HG02759 (cell line): ENCODE results near the gene SHROOM2.
"Not testable (repeated sequence)": the region's sequence is repeated elsewhere in the genome, so short reads cannot be mapped to it uniquely, and the experiment has no call there.

Experiments used
- ATAC-seq: cut with Tn5 transposase; IDR thresholded peaks from one replicate; pipeline ENCODE4 v1.9.1; 2021; ENCODE audit warnings: mild to moderate bottlenecking, moderate library complexity; ENCODE audit not compliant: unreplicated experiment

Gene SHROOM2

DNA sequence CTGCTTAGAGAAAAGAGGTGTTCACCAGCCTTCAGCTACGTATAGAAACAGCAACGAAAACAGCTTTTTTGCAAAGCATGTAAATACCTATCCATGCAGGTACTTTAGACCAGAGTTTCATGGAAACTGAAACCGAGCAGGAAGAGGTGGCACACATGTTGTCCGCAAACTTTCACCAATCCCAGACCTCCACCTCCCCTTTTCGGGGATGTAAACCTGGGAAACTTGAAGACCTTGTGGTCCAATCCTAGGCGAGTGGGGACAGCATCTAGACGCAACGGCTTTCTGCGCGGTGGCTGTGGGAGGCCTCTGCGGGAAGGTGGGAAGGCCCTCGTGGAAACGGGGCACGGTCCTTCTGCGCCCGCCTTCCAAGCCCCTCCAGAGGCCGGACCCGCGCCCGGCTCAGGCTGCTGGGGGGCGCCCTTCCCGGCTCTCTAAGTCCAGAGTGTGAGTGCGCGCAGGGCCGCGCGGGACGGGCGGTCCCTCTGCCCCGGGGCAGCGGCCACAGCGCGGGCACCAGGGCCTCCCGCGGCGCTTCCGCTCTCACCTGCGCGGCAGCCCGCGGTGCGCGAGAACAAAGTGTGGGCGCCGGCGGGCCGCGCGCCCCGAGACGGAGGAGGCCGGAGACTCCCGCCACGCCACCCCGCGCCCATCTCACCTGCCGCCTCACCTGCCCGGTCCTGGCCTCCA, 830 bp upstream of the SHROOM2 start:
- ATAC-seq = no peak

DNA sequence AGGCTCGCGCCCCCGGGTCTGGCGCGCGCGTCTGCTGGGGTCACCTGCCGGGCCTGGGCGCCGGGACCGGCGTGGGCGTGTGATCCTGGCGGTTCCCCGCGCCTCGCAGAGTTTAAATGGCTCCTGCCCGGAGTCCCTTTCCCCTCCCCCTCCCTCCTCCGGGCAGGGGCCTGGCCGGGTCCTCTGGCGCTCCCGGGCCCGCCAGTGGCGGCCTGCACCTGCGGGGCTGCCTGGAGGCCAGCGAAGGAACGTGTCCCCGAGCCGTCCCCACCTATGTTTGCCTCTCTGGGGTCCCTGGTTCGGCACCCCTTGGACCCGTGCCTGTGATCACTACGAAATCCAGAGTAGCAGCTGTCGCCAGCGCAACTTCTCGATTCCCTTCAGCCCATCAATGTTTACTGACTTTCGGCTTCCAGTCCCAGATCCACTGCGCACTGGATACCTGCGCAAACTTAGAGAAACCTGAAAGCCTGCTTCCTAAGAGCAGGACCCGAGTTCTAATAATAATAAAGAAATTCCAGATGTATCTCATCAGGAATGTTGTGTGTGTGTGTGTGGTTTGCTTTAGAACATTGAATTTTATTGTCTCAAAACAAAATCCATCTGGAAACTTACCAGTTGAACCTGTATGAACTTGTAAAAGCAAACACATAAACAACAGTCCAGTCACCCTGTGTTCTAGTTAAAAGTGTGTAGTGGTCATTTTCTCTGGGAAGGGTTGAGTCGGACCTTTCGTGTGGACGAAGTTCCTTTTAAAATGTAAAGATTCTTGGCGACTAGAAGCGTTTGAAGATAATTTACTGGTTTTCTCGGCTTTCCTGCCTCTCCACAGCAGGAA, 788 bp downstream of the SHROOM2 start:
- ATAC-seq = no peak

DNA sequence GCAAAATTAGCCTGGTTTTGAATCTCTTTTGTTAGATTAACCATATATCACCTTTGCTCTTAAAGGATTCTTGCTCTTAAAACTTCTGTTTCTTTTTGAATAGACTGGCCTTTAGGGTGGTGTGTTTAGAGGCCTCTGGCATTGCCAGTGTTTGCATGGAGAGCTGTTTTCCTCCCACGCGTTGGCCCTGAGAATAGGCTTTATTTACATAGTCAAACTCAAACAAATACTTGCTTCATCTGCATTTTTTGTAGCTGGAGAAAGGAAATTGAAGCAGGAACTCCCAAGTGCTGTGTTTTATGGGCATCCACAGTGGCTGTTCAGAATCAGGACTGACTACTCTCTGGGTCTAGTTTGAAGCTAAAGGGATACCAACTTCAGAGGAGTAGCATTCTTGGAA, 2.7 kb downstream of the SHROOM2 start:
- no peak for ATAC-seq

DNA sequence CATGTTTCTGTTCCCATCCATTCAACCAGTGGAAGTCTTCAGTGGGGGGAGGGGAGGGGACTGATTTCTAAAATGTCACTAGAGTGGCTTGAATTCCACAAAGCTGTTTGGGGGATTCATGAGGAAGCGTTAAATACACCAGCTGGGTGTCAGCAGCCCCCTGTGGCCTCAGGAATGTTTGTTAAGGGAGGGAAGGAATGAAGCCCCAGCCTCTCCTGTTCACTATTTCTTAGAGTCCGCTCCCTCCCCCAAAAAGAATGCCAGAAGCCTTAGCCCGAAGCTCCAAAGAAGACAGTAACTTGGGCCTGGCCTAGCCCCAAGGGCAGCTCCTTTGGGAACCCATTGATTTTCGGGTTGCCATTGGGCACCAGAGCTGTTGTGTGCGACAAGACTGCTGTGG, 3.3 kb downstream of the SHROOM2 start:
- ATAC-seq = no peak

DNA sequence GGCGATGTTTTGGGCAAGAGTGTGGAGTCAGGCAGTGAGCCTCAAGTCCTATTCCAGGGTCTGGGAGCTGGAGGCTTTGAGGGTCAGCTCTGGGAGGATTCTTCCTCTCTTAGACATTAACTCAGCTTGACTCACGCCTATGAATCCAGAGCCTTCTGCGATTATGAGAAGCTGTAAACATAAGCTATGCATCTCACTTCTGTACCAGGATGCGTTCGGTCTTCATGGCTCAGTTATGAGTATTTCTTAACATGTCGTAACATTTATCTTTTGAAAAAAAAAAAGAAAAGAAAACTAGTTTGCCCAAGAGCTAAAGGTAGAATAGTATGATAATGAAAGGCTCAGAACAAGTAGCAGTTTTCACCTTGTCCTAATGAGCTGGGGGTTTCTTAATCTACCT, 4.6 kb downstream of the SHROOM2 start:
- no peak for ATAC-seq

DNA sequence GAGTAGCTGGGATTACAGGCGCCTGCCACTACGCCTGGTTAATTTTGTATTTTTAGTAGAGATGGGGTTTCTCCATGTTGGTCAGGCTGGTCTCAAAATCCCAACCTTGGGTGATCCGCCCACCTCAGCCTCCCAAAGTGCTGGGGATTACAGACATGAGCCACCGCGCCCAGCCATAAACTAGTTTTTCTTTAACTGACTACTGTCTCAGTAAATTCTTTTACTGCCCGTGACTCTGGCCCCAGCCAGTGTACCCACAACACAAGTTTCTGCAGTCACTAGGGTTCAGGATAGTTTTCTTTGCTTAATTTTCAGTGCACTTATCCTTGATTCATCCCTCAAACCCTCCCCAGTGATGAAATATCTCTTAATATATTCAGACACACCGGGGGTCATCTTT, 8.3 kb downstream of the SHROOM2 start:
- ATAC-seq = no peak

DNA sequence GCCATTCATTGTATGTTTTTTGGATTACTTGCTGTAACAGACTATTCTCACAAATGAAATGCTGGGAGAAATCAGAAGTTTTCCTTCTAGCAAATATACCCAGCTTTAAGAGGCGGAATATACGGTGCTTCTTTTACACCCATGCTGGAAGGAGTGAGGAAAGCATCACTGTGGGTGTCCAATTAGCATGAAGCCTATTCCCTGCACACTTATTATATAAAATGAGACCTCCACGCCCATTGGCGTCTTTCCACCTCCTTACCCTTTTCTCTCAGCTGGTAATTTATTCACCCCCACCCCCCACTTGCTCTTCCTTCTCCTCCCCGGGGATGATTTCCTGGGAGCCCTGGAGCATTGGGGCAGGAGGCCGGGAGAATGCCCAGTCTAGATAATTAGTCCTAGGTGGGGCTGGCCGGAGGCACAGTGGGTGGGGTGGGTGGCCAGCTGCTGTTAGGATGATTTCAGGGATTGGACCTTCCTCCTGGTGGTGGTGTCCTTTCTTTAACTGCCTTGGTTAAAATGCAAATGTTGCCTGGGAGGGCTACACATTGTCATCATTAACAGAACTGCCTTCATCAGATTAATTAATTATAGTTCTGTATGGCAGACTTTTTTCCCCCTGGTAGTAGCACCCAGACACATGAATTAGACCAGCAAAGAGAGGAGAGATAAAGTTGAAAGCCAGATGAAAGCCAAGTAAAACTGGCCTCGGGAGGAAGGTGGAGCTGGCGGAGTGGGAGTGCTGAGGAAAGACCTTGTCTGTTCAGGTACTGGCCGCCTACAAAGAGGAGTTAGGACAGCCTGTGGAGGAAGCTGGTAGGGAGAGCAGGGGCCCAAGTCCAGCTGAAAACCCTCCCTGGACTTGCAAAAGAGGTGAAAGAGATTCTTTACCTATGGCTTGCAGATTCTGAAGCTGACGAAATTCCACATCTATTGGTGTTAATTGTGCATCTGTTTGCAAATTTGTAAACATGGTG, 11.4 kb downstream of the SHROOM2 start:
- no peak for ATAC-seq

DNA sequence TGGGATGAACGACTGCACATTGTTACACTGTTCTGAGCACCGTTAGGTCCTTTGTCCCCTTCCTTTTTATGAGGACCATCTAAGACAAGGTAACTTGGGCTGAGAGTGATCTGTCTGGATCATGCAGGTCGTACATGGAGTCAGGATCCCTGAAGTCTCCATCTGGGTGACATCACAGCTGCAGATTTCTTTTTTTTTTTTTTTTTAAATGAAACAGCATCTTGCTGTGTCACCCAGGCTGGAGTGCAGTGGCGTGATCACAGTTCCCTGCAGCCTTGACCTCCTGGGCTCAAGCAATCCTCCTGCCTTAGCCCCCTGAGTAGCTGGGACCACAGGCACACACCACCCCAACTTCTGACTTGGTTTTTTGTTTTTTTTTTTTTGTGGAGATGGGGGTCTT, 16.5 kb downstream of the SHROOM2 start:
- ATAC-seq = no peak

DNA sequence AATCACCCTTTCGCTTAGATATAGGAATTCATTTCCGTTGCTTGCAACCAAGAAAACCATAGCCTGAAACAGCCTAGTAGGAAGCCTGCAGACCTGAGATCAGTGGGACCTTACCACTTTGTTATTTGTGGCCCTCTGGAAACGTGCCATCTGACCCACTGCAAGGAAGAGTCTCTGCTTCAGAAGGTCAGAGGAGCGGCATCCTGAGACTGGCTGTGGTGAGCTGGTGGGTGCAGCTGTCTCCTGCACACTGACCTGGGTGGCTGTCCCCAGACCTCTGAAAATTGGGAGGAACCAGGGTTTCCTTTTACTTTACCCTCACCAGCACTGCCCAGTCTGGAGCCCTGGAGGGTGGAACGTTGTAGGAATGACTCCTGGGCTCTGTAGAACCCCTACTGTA, 18.2 kb downstream of the SHROOM2 start:
- ATAC-seq = no peak

DNA sequence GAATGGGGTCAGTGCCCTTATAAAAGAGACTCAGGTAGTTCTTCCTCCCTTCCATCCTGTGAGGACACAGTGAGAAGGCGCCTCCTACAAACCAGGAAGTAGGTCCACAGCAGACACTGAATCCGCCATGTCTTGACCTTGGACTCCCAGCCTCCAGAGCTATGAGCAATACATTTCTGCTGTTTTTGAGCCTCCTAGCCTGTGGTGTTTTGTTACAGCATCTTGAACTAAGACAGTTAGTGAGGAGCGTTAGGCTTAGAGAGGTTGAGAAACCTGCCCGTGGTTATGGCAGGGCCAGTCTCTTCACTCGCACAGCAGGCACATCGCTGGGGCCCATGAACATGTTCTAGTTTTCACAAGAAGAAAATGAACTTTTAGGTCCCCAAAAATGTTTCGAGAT, 19.7 kb downstream of the SHROOM2 start:
- no peak for ATAC-seq

DNA sequence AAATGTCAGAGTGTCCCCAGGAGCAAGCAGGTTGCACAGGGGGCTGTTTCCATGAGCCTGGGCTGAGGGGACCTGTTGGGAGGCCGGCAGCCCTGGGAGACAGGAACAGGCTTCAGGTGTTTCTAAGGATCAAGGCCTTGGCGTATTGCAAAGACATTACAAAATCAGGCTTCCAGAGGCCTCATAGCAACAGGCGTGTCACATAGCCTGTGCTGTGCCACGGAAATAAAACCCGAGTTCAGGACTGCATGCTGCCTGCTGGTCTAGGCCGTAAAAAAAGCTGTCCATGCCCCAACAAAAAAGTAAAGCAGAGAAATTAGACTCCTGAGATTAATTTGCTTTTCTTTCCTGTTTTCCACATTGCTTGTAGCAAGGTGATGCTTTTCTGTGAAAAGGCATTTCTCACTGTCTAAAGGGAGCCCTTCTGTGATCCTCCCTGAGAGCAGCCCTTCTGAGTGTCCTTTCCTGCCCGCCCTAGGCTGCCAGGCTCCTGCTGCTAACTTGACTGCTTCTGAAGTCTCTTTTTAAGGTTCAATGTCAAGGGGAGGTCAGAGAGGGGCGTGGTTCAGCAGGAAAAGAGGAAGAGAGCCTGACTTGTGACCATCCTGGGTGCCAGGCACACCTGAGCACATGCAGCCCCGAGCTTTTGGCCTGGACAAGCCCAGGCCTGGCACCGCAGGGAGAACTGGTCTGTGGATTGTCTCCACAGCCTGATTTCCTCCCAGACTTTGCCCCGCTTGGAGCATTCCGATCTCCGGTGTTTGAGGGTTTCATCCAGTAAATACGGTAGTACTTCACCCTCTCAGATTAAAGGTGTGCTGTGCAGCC, 21.3 kb downstream of the SHROOM2 start:
- no peak for ATAC-seq

DNA sequence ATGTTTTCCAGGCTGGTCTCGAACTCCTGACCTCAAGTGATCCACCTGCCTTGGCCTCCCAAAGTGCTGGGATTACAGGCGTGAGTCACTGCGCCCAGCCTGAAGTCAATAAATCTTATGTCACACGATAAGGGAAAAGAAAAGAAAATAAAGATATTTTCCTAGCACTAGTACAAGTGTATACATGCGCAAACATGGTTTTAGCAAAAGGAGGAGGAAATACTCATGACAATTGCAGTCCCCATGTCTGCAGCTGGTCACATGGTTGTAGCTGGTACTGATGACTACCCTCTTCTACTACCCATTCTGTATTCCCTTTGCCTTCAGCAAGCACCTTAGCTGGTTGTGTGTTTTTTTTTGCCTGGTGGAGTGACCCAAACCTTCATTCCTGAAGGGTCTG, 23.6 kb downstream of the SHROOM2 start:
- ATAC-seq = not testable (repeated sequence)

DNA sequence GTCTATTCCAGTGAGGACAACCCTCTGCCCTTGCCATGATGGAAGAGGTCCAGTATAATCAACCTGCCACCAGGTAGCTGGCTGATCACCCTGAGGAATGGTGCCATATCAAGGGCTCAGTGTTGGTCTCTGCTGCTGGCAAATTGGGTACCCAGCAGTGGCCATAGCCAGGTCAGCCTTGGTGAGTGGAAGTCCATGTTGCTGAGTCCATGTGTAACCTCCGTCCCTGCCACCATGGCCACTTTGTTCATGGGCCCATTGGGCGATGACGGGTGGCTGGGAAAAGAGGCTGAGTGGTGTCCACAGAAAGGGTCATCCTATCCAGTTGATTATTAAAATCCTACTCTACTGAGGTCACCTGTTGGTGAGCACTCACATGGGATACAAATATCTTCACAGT, 24.9 kb downstream of the SHROOM2 start:
- ATAC-seq = not testable (repeated sequence)

DNA sequence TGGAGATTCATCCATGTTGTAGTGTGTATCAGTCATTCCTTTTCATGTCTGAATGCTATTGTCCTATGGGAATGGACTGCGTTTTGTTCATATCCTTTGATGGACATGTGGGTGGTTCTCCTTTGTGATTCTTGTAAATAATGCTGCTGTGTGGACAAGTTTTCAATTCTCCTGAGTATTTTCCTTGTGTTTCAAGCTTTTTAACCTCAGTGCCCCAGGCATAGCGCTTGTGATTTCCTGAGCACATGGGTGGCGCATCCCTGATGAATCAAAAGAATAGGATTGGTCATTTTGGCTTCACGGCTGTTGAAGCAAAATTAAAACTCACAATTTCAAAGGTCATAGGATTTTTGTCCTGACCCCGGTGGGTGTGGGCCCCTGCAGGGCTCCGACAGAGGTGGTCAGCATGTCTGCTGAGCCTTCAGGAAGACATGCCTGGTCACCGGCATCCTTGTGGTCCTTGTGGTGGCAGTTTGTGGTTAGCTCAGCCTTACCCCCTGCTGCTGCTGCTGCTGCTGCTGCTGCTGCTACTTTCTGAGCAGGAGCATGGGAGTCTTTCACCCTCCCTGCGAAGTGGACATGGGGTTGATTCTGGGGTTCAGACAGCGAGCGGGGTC, 30.0 kb downstream of the SHROOM2 start:
- no peak for ATAC-seq

DNA sequence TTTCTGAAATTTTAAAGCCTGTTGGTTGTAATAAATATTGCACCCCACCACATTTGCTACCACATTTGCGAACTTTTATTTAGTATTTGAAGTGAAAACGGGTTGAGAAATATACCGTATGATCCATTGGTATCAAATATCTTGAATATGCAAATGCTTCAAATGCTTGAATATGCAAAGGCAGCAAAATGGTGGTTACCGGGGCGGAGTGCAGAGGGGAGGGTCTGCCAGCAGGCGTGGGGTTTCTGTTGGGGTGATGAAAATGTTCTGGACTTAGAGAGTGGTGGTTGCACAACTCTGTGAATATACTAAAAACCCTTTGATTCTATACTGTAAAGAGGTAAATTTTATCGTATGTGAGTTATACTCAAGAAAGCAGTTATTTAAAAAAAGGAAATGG, 35.3 kb downstream of the SHROOM2 start:
- no peak for ATAC-seq

DNA sequence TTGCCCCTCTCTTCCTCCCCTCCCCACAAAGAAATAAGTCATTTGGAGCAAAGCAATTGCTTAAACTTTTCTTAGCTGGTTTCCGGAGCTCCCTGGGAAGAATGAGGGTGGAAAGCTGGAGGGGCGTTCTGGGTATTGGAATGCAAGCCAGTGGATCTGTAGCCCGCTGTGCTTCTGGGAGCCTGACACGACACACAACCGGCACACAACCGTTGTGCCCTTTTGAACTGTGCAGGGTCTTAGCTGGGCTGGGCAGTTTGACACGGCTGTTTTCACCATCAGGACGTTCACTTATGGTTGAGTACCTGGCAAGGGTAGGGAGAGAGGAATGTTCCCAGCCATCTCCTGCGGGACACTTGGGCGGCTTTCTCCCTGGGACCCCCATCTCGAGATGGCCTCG, 38.3 kb downstream of the SHROOM2 start:
- ATAC-seq = no peak

DNA sequence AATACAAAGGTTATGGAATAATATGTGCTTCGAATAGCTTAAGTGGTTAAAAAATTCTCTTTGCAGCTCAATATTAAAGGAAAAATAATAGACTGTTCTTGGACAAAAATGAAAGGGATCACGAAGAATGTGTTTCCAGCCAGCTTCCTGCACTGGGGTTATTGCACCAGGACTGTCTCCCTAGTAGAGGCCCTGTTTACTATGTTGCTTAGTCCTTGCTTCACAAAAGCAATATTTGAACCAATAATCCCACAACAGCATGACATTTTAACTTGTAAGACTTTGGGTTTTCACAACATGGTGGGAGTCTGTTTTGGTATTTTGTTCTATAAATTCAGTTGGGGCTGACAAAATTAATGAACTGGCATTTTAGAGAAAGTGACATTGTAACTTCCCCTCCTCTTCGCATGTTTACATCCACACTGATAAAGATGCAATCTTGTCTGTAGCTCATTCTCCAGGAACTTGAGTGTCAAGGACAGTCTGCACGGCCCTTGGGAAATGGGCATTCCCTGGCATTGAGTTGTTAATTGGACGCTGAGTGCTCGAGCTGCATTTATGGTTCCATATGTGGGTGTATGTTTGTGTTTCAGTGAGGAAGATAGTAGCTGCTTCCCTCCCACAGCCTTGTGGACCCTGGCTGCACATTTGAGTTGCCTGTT, 39.0 kb downstream of the SHROOM2 start:
- ATAC-seq = no peak

DNA sequence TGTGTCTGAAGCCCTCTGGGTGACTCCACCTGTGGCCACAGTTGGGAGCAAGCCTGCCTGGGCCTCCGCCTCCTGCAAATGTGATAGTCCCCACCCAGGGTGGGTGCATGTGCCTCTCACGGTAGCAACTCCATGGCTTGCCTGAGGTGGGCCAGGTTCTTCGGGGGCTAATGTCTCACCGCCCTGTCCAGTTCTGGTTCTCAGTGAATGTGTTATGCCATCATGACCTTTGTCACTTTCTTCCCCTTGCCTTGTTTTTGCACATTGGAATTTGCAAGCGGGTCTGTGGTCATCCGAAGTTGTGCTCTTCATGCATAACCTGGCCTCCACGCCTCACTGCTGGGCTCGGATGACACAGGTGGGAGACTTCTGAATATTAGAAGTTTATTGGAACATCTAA, 39.7 kb downstream of the SHROOM2 start:
- no peak for ATAC-seq
